ENCODE measurements around the gene ARMH4. TPM values are rescaled to one million over a fixed set of nuclear protein-coding genes. Genes with fewer than 3 reads are reported as not detected.

Gene ARMH4
- total RNA-seq, 1 experiment from 2014 or later, result 42.6 TPM

DNA sequence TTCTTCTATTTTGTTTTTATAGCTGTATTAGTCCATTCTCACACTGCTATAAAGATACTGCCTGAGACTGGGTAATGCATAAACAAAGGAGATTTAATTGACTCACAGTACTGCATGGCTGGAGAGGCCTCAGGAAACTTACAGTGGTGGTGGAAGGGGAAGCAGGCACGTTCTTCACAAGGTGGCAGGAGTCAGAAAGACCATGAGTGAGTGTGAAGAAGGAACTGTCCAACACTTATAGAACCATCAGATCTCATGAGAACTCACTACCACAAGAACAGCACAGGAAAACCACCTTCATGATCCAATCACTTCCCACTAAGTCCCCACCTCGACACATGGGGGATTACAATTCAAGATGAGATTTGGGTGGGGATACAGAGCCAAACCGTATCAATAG is 42.3 kb downstream of the ARMH4 start:
- DNase-seq, result no peak
- H2AK5ac ChIP-seq (ENCODE audit: insufficient read length, low read length), result no peak overlapping the region
- H3K18ac ChIP-seq (ENCODE audit: insufficient read length, low read depth, low read length), result no peak overlapping the region
- Mint-ChIP-seq H3K27me3 (ENCODE audit: low read depth) (no peaks in the 10 kb centered on the region), H3K4me3 (no peak overlapping the region), H3K9me3 (no peaks in the 10 kb centered on the region), H3K27ac (0 out of 7 replicates have a peak overlapping the region, but pooled peaks of 1 of the 3 experiments have one; percentile 48), H3K4me1 (no peaks in the 10 kb centered on the region), H3K36me3 (ENCODE audit: insufficient read depth in 1 of 3, low read depth in 3 of 3) (no peaks in the 10 kb centered on the region)
- H3K23me2 ChIP-seq (ENCODE audit: insufficient read length, low read depth, low read length, poor library complexity, severe bottlenecking), result no peaks in the 10 kb centered on the region
- H2BK12ac ChIP-seq (ENCODE audit: insufficient read length, low read depth, low read length), result no peak overlapping the region
- H3K56ac ChIP-seq (ENCODE audit: insufficient read length, low read depth, low read length), result no peak overlapping the region
- no peak overlapping the region for H2BK5ac ChIP-seq (ENCODE audit: insufficient read length, low read length)
- H3K79me2 ChIP-seq (ENCODE audit: insufficient read depth, low read length), result no peaks in the 10 kb centered on the region
- H4K91ac ChIP-seq (ENCODE audit: insufficient read length, low read depth, low read length), result no peak overlapping the region
- no peaks in the 10 kb centered on the region for H3K9me3 ChIP-seq (ENCODE audit: control insufficient read depth, low read depth, low read length)
- no CpG with 5 or more reads among the region's 3 CpGs for WGBS (ENCODE audit: extremely low coverage, insufficient read length, low lambda C conversion rate)
- H3K9ac ChIP-seq (ENCODE audit: extremely low read depth, insufficient read length, low read length), result no peak overlapping the region
- H3T11ph ChIP-seq (ENCODE audit: low read length), result no peak overlapping the region
- H4K8ac ChIP-seq (replicated peaks; ENCODE audit: insufficient read length, low read depth, low read length), result no peak overlapping the region
- H2BK15ac ChIP-seq (ENCODE audit: low read depth, low read length), result no peak overlapping the region
- H3K4me1 ChIP-seq (ENCODE audit: insufficient read depth, low read length), result no peaks in the 10 kb centered on the region
- no peak overlapping the region for H3K14ac ChIP-seq (ENCODE audit: insufficient read depth, low read length)
- no peak overlapping the region for H3K4ac ChIP-seq (ENCODE audit: low read depth, low read length)
- H3K79me1 ChIP-seq (ENCODE audit: insufficient read depth, low read depth, low read length, poor library complexity, severe bottlenecking), result no peaks in the 10 kb centered on the region
- no peak overlapping the region for H3K23ac ChIP-seq (ENCODE audit: insufficient read length, low read depth, low read length)
- H2AFZ ChIP-seq (ENCODE audit: low read length), result no peak overlapping the region
- H2BK20ac ChIP-seq (ENCODE audit: low read depth, low read length, poor library complexity, severe bottlenecking), result no peak overlapping the region
- H2BK120ac ChIP-seq (ENCODE audit: low read depth, low read length, poor library complexity, severe bottlenecking), result no peak overlapping the region
- H3K27ac ChIP-seq (ENCODE audit: insufficient read length, low read depth, low read length), result no peak overlapping the region
- TF ChIP-seq, protein P1, sequence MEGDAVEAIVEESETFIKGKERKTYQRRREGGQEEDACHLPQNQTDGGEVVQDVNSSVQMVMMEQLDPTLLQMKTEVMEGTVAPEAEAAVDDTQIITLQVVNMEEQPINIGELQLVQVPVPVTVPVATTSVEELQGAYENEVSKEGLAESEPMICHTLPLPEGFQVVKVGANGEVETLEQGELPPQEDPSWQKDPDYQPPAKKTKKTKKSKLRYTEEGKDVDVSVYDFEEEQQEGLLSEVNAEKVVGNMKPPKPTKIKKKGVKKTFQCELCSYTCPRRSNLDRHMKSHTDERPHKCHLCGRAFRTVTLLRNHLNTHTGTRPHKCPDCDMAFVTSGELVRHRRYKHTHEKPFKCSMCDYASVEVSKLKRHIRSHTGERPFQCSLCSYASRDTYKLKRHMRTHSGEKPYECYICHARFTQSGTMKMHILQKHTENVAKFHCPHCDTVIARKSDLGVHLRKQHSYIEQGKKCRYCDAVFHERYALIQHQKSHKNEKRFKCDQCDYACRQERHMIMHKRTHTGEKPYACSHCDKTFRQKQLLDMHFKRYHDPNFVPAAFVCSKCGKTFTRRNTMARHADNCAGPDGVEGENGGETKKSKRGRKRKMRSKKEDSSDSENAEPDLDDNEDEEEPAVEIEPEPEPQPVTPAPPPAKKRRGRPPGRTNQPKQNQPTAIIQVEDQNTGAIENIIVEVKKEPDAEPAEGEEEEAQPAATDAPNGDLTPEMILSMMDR (conservative IDR thresholded peaks at IDR 0.05), result no peak
- no peak overlapping the region for H4K5ac ChIP-seq (ENCODE audit: insufficient read length, low read depth, low read length)
- no peaks in the 10 kb centered on the region for H4K20me1 ChIP-seq (ENCODE audit: control insufficient read depth, insufficient read depth, insufficient read length)
- H3K27me3 ChIP-seq (ENCODE audit: insufficient read depth, low read length), result no peaks in the 10 kb centered on the region
- no peak overlapping the region for H3K4me2 ChIP-seq (ENCODE audit: insufficient read depth, insufficient read length, low read length)

Measured in H9 (cell line).